ENCODE measurements around the gene RBBP5. TPM values are rescaled to one million over a fixed set of nuclear protein-coding genes. Genes with fewer than 3 reads are reported as not detected.

RBBP5 gene
- total RNA-seq, 1 donor: 19.5 TPM

DNA sequence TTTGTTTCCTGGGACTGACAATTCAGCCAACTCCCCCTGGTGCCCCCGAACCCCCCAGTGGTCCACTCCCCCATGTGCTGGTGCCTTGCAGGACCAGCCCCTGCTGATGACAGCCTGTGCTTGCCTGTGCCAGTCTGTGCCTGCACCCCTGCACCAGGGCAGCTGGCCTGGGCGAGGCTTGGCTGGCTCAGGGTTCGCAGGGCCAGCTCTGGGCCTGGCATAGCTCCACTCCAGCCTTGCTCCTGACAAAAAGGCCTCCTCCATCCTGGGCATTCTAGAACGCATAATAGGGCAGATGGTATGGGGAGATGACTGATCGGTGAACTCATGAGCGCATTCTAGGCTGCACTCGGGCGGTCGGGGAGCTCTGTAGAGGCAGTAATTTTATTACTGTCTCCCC lies 73.4 kb downstream of the RBBP5 start:
- H3K9me3 ChIP-seq (ENCODE audit: low read depth, low read length): no peaks in the 10 kb centered on the region
- H3K36me3 ChIP-seq (ENCODE audit: insufficient read depth, low read length): no peaks in the 10 kb centered on the region
- TF ChIP-seq, protein P1, sequence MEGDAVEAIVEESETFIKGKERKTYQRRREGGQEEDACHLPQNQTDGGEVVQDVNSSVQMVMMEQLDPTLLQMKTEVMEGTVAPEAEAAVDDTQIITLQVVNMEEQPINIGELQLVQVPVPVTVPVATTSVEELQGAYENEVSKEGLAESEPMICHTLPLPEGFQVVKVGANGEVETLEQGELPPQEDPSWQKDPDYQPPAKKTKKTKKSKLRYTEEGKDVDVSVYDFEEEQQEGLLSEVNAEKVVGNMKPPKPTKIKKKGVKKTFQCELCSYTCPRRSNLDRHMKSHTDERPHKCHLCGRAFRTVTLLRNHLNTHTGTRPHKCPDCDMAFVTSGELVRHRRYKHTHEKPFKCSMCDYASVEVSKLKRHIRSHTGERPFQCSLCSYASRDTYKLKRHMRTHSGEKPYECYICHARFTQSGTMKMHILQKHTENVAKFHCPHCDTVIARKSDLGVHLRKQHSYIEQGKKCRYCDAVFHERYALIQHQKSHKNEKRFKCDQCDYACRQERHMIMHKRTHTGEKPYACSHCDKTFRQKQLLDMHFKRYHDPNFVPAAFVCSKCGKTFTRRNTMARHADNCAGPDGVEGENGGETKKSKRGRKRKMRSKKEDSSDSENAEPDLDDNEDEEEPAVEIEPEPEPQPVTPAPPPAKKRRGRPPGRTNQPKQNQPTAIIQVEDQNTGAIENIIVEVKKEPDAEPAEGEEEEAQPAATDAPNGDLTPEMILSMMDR (IDR thresholded peaks at IDR 0.05; ENCODE audit: extremely low read depth, low read depth, low read length): no peak
- no peak overlapping the region for H3K27ac ChIP-seq (ENCODE audit: low read depth, low read length)
- DNase-seq (ENCODE audit: insufficient read length, low spot score, missing footprints): no peak
- no peak overlapping the region for H3K4me2 ChIP-seq (ENCODE audit: insufficient read depth, low read length)
- no peaks in the 10 kb centered on the region for H4K20me1 ChIP-seq (ENCODE audit: insufficient read depth, low read length)
- no peaks in the 10 kb centered on the region for H3K79me2 ChIP-seq (ENCODE audit: insufficient read depth, low read length)
- no peak overlapping the region for H2AFZ ChIP-seq (ENCODE audit: low read length)
- H3K4me3 ChIP-seq (ENCODE audit: insufficient read depth, low read length): no peak overlapping the region
- H3K27me3 ChIP-seq (ENCODE audit: insufficient read depth, low read length): peaks cover 38% of the 10 kb centered on the region
- H3K4me1 ChIP-seq (ENCODE audit: insufficient read depth, low read length): no peaks in the 10 kb centered on the region

DNA sequence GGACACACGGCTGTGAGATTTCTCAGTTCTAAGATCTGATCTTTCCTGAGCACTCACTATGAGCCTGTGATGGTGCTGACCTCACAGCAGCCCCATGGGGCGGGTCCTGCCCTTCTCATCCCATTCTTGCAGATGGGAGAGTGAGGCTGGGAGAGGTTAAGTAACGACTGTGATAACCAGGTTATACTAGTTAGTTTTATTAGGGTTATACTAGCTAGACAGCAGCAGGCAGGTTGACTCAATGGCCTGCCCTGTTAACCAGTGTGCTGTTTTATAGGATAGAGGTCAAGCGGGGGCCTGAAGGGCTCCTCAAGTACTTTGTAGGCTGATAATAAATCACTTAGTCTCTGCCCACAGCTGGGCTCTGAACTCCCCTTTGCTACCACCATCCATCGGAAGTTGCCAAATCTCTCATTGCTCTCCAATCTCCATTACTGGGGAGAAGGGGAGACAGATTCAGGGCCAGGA lies 74.0 kb downstream of the RBBP5 start:
- no peak overlapping the region for H3K4me2 ChIP-seq (ENCODE audit: insufficient read depth, low read length)
- H3K9me3 ChIP-seq (ENCODE audit: low read depth, low read length): no peaks in the 10 kb centered on the region
- H3K4me1 ChIP-seq (ENCODE audit: insufficient read depth, low read length): no peaks in the 10 kb centered on the region
- H3K79me2 ChIP-seq (ENCODE audit: insufficient read depth, low read length): no peaks in the 10 kb centered on the region
- H3K36me3 ChIP-seq (ENCODE audit: insufficient read depth, low read length): no peaks in the 10 kb centered on the region
- DNase-seq (ENCODE audit: insufficient read length, low spot score, missing footprints): no peak
- H3K27ac ChIP-seq (ENCODE audit: low read depth, low read length): no peak overlapping the region
- peaks cover 40% of the 10 kb centered on the region for H3K27me3 ChIP-seq (ENCODE audit: insufficient read depth, low read length)
- no peak overlapping the region for H2AFZ ChIP-seq (ENCODE audit: low read length)
- H3K4me3 ChIP-seq (ENCODE audit: insufficient read depth, low read length): no peak overlapping the region
- H4K20me1 ChIP-seq (ENCODE audit: insufficient read depth, low read length): no peaks in the 10 kb centered on the region
- TF ChIP-seq, protein P1 (IDR thresholded peaks at IDR 0.05; ENCODE audit: extremely low read depth, low read depth, low read length): no peak

DNA sequence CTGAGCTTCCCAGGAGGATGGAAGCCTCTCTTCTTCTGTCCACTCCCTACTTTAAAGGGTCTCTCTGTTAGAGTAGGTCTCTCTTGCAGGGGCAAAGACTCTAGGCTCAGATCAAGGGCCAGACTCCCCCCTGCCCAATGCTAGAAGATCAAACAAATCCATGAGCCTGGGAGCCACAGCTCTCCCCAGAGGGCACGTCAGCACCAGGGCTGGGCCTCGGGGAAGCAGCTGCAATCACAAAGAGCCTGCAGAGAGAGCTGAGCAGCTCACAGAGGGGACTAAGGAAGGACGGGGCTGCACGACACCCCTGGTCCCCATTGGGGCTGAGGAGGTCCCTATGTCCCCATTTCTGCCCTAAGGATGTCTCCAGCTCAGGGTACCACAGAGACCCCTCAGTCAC lies 74.9 kb downstream of the RBBP5 start:
- no peak for DNase-seq (ENCODE audit: insufficient read length, low spot score, missing footprints)
- Histone ChIP-seq H3K9me3 (ENCODE audit: low read depth, low read length) (no peaks in the 10 kb centered on the region), H4K20me1 (ENCODE audit: insufficient read depth, low read length) (no peaks in the 10 kb centered on the region), H3K27ac (ENCODE audit: low read depth, low read length) (no peak overlapping the region), H3K4me3 (ENCODE audit: insufficient read depth, low read length) (no peak overlapping the region), H3K4me2 (ENCODE audit: insufficient read depth, low read length) (no peak overlapping the region), H3K36me3 (ENCODE audit: insufficient read depth, low read length) (no peaks in the 10 kb centered on the region), H3K79me2 (ENCODE audit: insufficient read depth, low read length) (no peaks in the 10 kb centered on the region), H3K27me3 (ENCODE audit: insufficient read depth, low read length) (peaks cover 49% of the 10 kb centered on the region), H2AFZ (ENCODE audit: low read length) (no peak overlapping the region), H3K4me1 (ENCODE audit: insufficient read depth, low read length) (no peaks in the 10 kb centered on the region)
- TF ChIP-seq, protein P1 (IDR thresholded peaks at IDR 0.05; ENCODE audit: extremely low read depth, low read depth, low read length): no peak

DNA sequence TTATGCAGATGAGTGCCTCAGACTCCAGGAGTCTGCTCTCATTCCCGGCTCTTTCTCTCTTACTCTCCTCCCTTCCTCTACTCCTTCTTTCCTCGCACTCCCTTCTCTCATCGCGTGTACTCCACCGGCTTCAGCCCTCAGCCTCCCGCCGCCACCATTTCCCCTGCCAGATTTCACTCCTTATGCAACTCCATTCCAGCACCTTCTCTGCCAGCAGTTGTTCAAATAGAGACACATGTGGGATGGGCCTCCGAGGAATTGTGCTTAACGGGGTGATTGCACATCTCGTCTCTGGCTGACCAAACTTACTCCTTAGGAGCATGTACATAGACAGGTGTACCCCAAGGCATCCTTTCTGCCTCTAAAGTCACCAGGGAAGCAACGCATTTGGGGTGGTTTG lies 76.6 kb downstream of the RBBP5 start:
- no peak overlapping the region for H2AFZ ChIP-seq (ENCODE audit: low read length)
- no peak overlapping the region for H3K27ac ChIP-seq (ENCODE audit: low read depth, low read length)
- no peak for DNase-seq (ENCODE audit: insufficient read length, low spot score, missing footprints)
- no peak overlapping the region for H3K4me2 ChIP-seq (ENCODE audit: insufficient read depth, low read length)
- H3K79me2 ChIP-seq (ENCODE audit: insufficient read depth, low read length): no peaks in the 10 kb centered on the region
- H3K4me1 ChIP-seq (ENCODE audit: insufficient read depth, low read length): no peaks in the 10 kb centered on the region
- no peaks in the 10 kb centered on the region for H3K36me3 ChIP-seq (ENCODE audit: insufficient read depth, low read length)
- peaks cover 60% of the 10 kb centered on the region for H3K27me3 ChIP-seq (ENCODE audit: insufficient read depth, low read length)
- TF ChIP-seq, protein P1 (IDR thresholded peaks at IDR 0.05; ENCODE audit: extremely low read depth, low read depth, low read length): no peak
- H4K20me1 ChIP-seq (ENCODE audit: insufficient read depth, low read length): no peaks in the 10 kb centered on the region
- no peak overlapping the region for H3K4me3 ChIP-seq (ENCODE audit: insufficient read depth, low read length)
- H3K9me3 ChIP-seq (ENCODE audit: low read depth, low read length): no peaks in the 10 kb centered on the region

All from osteoblast (primary cell).